NB4 (cell line): Measurements from ENCODE around the gene INTS1.

ENCODE experiments used
- MAX ChIP-seq: IDR thresholded peaks from 2 replicates; pipeline ENCODE4 v1.6.1; 2011; ENCODE audit warnings: low read depth, low read length
- MYC ChIP-seq: IDR thresholded peaks from 2 replicates; pipeline ENCODE4 v1.6.1; 2011; ENCODE audit warnings: low read depth, low read length
- TF ChIP-seq, protein P1 (sequence below): IDR thresholded peaks from one replicate; pipeline ENCODE4 v1.5.1; 2012; ENCODE audit warnings: low read depth, low read length

DNA sequence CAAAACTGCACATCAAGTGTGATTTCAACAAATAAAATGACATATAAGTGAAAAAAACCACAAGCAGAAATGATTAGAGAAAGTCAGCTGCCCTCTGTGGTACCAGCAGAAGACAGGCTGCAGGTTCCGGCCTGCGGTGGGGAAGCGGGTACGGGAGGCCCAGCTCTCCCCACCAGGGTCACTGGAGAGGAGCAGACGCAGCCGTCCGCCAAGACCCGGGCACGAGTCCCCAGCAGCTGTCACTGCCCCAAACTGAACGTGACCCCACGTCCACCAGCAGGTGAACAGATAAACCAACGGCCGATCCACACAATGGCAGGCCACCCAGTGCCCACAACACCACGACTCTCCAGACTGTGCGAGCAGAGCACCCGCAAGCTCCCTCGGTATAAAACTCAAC is 28.8 kb downstream of the INTS1 start:
- TF ChIP-seq, protein P1, sequence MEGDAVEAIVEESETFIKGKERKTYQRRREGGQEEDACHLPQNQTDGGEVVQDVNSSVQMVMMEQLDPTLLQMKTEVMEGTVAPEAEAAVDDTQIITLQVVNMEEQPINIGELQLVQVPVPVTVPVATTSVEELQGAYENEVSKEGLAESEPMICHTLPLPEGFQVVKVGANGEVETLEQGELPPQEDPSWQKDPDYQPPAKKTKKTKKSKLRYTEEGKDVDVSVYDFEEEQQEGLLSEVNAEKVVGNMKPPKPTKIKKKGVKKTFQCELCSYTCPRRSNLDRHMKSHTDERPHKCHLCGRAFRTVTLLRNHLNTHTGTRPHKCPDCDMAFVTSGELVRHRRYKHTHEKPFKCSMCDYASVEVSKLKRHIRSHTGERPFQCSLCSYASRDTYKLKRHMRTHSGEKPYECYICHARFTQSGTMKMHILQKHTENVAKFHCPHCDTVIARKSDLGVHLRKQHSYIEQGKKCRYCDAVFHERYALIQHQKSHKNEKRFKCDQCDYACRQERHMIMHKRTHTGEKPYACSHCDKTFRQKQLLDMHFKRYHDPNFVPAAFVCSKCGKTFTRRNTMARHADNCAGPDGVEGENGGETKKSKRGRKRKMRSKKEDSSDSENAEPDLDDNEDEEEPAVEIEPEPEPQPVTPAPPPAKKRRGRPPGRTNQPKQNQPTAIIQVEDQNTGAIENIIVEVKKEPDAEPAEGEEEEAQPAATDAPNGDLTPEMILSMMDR = no peak
- TF ChIP-seq MYC = no peak
- no peak for TF ChIP-seq MAX
